ENCODE data around the gene C1orf210.

GRCh38 chr1:43284546-43285110, 753 bp downstream of the C1orf210 start:
- TF ChIP-seq CTCF (IDR thresholded peaks at IDR 0.05) (no peak), POLR2A (IDR thresholded peaks at IDR 0.05) (no peak)
